ENCODE measurements around the gene TMEM38B. TPM values are rescaled to one million over a fixed set of nuclear protein-coding genes. Genes with fewer than 3 reads are reported as not detected.

The TMEM38B gene
- total and polyA plus RNA-seq, 2 donors (not counting 3 experiments of a cell fraction or from before 2014, with no cell fraction given) = 4.2 to 7.7 TPM

GRCh38 chr9:105661011-105661410, 33.3 kb upstream of the TMEM38B start:
- intact Hi-C loops (cut with micrococcal nuclease) (no loop called here), dilution Hi-C loops (cut with MboI; ENCODE audit: extremely low pct_ligation_motif_present, low sequenced_read_pairs) (no loop called here)
- ChIA-PET POLR2A (no interaction called here), CTCF (interaction anchor here (1.0 kb wide), 1 partner anchor 57 kb away, joined by 3 read pairs; no protein-coding TSS in a partner anchor)
- Histone ChIP-seq H3K9ac (replicated peaks; ENCODE audit: extremely low read depth, insufficient read depth, low read length) (no peak overlapping the region), H3K4me2 (ENCODE audit: insufficient read depth, low read length) (no peak overlapping the region), H4K20me1 (replicated peaks; ENCODE audit: control insufficient read depth, extremely low read depth, insufficient read depth, low read length) (no peaks in the 10 kb centered on the region), H3K9me3 (replicated peaks; ENCODE audit: control insufficient read depth, insufficient read depth, low read length) (no peaks in the 10 kb centered on the region), H3K9me1 (replicated peaks; ENCODE audit: control insufficient read depth, extremely low read depth, insufficient read depth, low read length) (no peaks in the 10 kb centered on the region), H3K4me3 (replicated peaks in 1 of 3; ENCODE audit: insufficient read depth in 1 of 3, low read depth in 1 of 3, low read length in 3 of 3) (no peak overlapping the region), H3K4me1 (ENCODE audit: control insufficient read depth, extremely low read depth, insufficient read depth, low read length) (peaks cover 3% of the 10 kb centered on the region), H3K36me3 (ENCODE audit: control insufficient read depth in 2 of 2, extremely low read depth in 1 of 2, insufficient read depth in 2 of 2, low read length in 2 of 2) (no peaks in the 10 kb centered on the region), H2AFZ (ENCODE audit: low read depth, low read length) (no peak overlapping the region), H3K27ac (ENCODE audit: insufficient read depth, low read depth, low read length) (no peak overlapping the region), H3K27me3 (ENCODE audit: control insufficient read depth in 2 of 2, insufficient read depth in 2 of 2, low read length in 2 of 2) (peaks cover 7 to 15% of the 10 kb centered on the region in 2 experiments), H3K79me2 (ENCODE audit: control insufficient read depth, insufficient read depth, low read length) (no peaks in the 10 kb centered on the region)
- DNase-seq (ENCODE audit: low read depth, low spot score) = no peak
- TF ChIP-seq MAX (IDR thresholded peaks at IDR 0.05; ENCODE audit: insufficient read depth, insufficient read length) = no peak
- no peak for TF ChIP-seq POLR2A (IDR thresholded peaks at IDR 0.05; ENCODE audit: low read depth, low read length)
- no peak for TF ChIP-seq GATA2 (IDR thresholded peaks at IDR 0.05; ENCODE audit: insufficient read depth, insufficient read length, low read depth, low read length)
- no peak for TF ChIP-seq MYC (IDR thresholded peaks at IDR 0.05; ENCODE audit: low read depth, low read length)
- TF ChIP-seq FOS (IDR thresholded peaks at IDR 0.05; ENCODE audit: borderline replicate concordance, insufficient read depth, low read length) = no peak
- BruUV-seq (replicated peaks) = no TSS peak
- FAIRE-seq = no peak

DNA sequence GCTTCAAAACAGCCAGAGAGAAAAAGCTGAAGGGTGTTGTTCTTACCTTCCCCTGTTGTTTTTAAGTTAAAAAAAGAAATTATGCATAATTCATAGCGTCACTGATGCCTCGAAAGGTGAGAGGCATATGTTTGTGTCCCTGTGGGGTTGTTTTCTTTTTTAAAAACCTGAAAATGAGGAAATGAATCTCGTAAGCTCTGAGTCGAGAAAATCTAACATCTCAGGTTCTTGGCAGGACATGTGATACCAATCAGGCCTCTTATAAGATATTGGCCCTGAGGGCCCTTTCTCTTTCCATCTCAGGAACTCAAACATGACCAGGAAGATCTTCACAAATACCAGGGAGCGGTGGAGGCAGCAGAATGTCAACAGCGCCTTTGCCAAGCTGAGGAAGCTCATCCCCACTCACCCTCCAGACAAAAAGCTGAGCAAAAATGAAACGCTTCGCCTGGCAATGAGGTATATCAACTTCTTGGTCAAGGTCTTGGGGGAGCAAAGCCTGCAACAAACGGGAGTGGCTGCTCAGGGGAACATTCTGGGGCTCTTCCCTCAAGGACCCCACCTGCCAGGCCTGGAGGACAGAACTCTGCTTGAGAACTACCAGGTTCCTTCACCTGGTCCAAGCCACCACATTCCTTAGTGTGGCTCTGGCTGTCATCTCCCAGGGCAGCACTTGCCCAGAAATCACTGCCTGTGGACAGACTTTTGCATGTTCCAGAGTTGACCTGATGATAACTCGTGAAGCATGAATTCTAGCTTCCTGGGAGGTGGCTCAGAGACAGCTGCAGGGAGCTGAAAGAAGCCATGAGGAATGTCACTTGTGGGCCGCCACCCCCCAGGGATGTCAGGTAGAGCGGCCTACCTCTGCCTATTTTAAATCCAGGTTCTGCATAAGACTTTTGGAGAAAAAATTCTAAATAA, 31.9 kb upstream of the TMEM38B start, which contains the start of gene TAL2:
TAL2 (plus strand) TSS at position 274 of the 921 bp plus-strand sequence; CDS start at position 314, 40 bp downstream.
- Histone ChIP-seq H3K27ac (ENCODE audit: insufficient read depth, low read depth, low read length) (no peak within 1 kb of the TSS), H3K9ac (replicated peaks; ENCODE audit: extremely low read depth, insufficient read depth, low read length) (no peak within 1 kb of the TSS), H3K9me3 (replicated peaks; ENCODE audit: control insufficient read depth, insufficient read depth, low read length) (no peaks in the 10 kb centered on the region), H2AFZ (ENCODE audit: low read depth, low read length) (no peak within 1 kb of the TSS), H3K4me1 (ENCODE audit: control insufficient read depth, extremely low read depth, insufficient read depth, low read length) (no peaks in the 10 kb centered on the region), H3K27me3 (ENCODE audit: control insufficient read depth in 2 of 2, insufficient read depth in 2 of 2, low read length in 2 of 2) (peaks cover 0 to 4% of the 10 kb centered on the region in 2 experiments), H3K4me2 (ENCODE audit: insufficient read depth, low read length) (no peak within 1 kb of the TSS), H3K36me3 (ENCODE audit: control insufficient read depth in 2 of 2, extremely low read depth in 1 of 2, insufficient read depth in 2 of 2, low read length in 2 of 2) (no peaks in the 10 kb centered on the region), H3K9me1 (replicated peaks; ENCODE audit: control insufficient read depth, extremely low read depth, insufficient read depth, low read length) (no peaks in the 10 kb centered on the region), H3K79me2 (ENCODE audit: control insufficient read depth, insufficient read depth, low read length) (no peaks in the 10 kb centered on the region), H4K20me1 (replicated peaks; ENCODE audit: control insufficient read depth, extremely low read depth, insufficient read depth, low read length) (no peaks in the 10 kb centered on the region), H3K4me3 (replicated peaks in 1 of 3; ENCODE audit: insufficient read depth in 1 of 3, low read depth in 1 of 3, low read length in 3 of 3) (no peak within 1 kb of the TSS)
- no peak for TF ChIP-seq MYC (IDR thresholded peaks at IDR 0.05; ENCODE audit: low read depth, low read length)
- TF ChIP-seq CTCF (IDR thresholded peaks at IDR 0.05; ENCODE audit: extremely low read depth in 1 of 2, insufficient read depth in 1 of 2, low read depth in 1 of 2, low read length in 2 of 2) = no peak
- TF ChIP-seq POLR2AphosphoS5 (IDR thresholded peaks at IDR 0.05; ENCODE audit: insufficient read depth, low read depth, low read length) = no peak
- TF ChIP-seq FOS (IDR thresholded peaks at IDR 0.05; ENCODE audit: borderline replicate concordance, insufficient read depth, low read length) = no peak
- TF ChIP-seq MAX (IDR thresholded peaks at IDR 0.05; ENCODE audit: insufficient read depth, insufficient read length) = no peak
- TF ChIP-seq GATA2 (IDR thresholded peaks at IDR 0.05; ENCODE audit: insufficient read depth, insufficient read length, low read depth, low read length) = no peak
- TF ChIP-seq JUN (IDR thresholded peaks at IDR 0.05; ENCODE audit: borderline replicate concordance, insufficient read depth, insufficient read length, low read depth) = no peak
- TF ChIP-seq POLR2A (IDR thresholded peaks at IDR 0.05; ENCODE audit: low read depth, low read length) = no peak
- no peak for TF ChIP-seq EZH2 (IDR thresholded peaks at IDR 0.05; ENCODE audit: borderline replicate concordance, low read depth, low read length, severe bottlenecking)
- intact Hi-C loops (cut with micrococcal nuclease) = no loop called here
- dilution Hi-C loops (cut with MboI; ENCODE audit: extremely low pct_ligation_motif_present, low sequenced_read_pairs) = no loop called here
- no TSS peak for BruUV-seq (replicated peaks)
- DNase-seq (ENCODE audit: low read depth, low spot score) (no peak), FAIRE-seq (no peak)
- POLR2A ChIA-PET = no interaction called here
- CTCF ChIA-PET = interaction anchor here (1.0 kb wide), 1 partner anchor 56 kb away, joined by 3 read pairs; no protein-coding TSS in a partner anchor
